ENCODE results near the gene HP. TPM values are rescaled to one million over a fixed set of nuclear protein-coding genes. Genes with fewer than 3 reads are reported as not detected.

The HP gene
- total and polyA plus RNA-seq, 2 donors (not counting 1 experiment from before 2014, with no cell fraction given) = not detected

- 100% methylated on average over 3 of the region's 10 CpGs for WGBS (ENCODE audit: insufficient coverage)
- ChIA-PET POLR2A (no interaction called here), CTCF (no interaction called here)
- H3K4me1 Mint-ChIP-seq = no peaks in the 10 kb centered on the region
- H3K27me3 ChIP-seq (replicated peaks in 1 of 4; ENCODE audit: control extremely low read depth in 1 of 4, control insufficient read depth in 3 of 4, insufficient read depth in 4 of 4, low read length in 3 of 4) = no peaks in the 10 kb centered on the region
- ATAC-seq (ENCODE audit: low read depth) (no peak), DNase-seq (no peak)
- H3K27me3 Mint-ChIP-seq = no peaks in the 10 kb centered on the region
- H3K27ac ChIP-seq (ENCODE audit: low read length in 2 of 2) = no peak overlapping the region
- peaks cover 3% of the 10 kb centered on the region for H3K9me3 Mint-ChIP-seq (ENCODE audit: insufficient read depth)
- intact Hi-C loops (cut with micrococcal nuclease) = no loop called here
- H3K9ac ChIP-seq (ENCODE audit: low read length) = no peak overlapping the region
- no peak overlapping the region for H3K4me3 Mint-ChIP-seq
- H3K4me1 ChIP-seq (ENCODE audit: control insufficient read depth in 2 of 2, insufficient read depth in 2 of 2, low read length in 2 of 2) = no peaks in the 10 kb centered on the region
- peaks cover 16 to 42% of the 10 kb centered on the region in 2 experiments for H3K36me3 ChIP-seq (replicated peaks in 1 of 2; ENCODE audit: control extremely low read depth in 1 of 2, control insufficient read depth in 1 of 2, extremely low read depth in 1 of 2, insufficient read depth in 2 of 2, low read length in 1 of 2)
- no peak overlapping the region for H3K27ac Mint-ChIP-seq
- H4K20me1 ChIP-seq (ENCODE audit: control insufficient read depth, insufficient read depth, low read length, poor library complexity, severe bottlenecking) = no peaks in the 10 kb centered on the region
- no peak overlapping the region for H2AFZ ChIP-seq (ENCODE audit: insufficient read depth, low read depth, low read length, poor library complexity, severe bottlenecking)
- H3K4me2 ChIP-seq (replicated peaks; ENCODE audit: low read depth, low read length, poor library complexity, severe bottlenecking) = no peak overlapping the region
- TF ChIP-seq EZH2 (IDR thresholded peaks at IDR 0.05; ENCODE audit: borderline replicate concordance, insufficient read depth, low read depth, low read length, poor library complexity, severe bottlenecking) = no peak
- no peak for TF ChIP-seq CTCF (IDR thresholded peaks at IDR 0.05)
- H3K79me2 ChIP-seq (ENCODE audit: control insufficient read depth, insufficient read depth, low read length) = no peaks in the 10 kb centered on the region
- H3K4me3 ChIP-seq (ENCODE audit: control extremely low read depth in 1 of 5, extremely low read depth in 1 of 5, insufficient read depth in 1 of 5, low read depth in 2 of 5, low read length in 4 of 5) = no peak overlapping the region
- H3K9me3 ChIP-seq (ENCODE audit: control extremely low read depth in 1 of 3, control insufficient read depth in 2 of 3, insufficient read depth in 1 of 3, low read length in 2 of 3) = peaks cover 4 to 10% (median 9%) of the 10 kb centered on the region in 3 donors
Measured at GRCh38 chr16:72084445-72084844, 30.1 kb downstream of the HP start.

GRCh38 chr16:72085002-72085401 lies 30.7 kb downstream of the HP start:
- WGBS (ENCODE audit: insufficient coverage) = 100% methylated on average over 2 of the region's 2 CpGs
- POLR2A ChIA-PET = no interaction called here
- H2AFZ ChIP-seq (ENCODE audit: insufficient read depth, low read depth, low read length, poor library complexity, severe bottlenecking) = no peak overlapping the region
- no peaks in the 10 kb centered on the region for H3K4me1 ChIP-seq (ENCODE audit: control insufficient read depth in 2 of 2, insufficient read depth in 2 of 2, low read length in 2 of 2)
- no peak for ATAC-seq (ENCODE audit: low read depth)
- no peak overlapping the region for H3K4me3 ChIP-seq (ENCODE audit: control extremely low read depth in 1 of 5, extremely low read depth in 1 of 5, insufficient read depth in 1 of 5, low read depth in 2 of 5, low read length in 4 of 5)
- H3K79me2 ChIP-seq (ENCODE audit: control insufficient read depth, insufficient read depth, low read length) = no peaks in the 10 kb centered on the region
- no peak for TF ChIP-seq EZH2 (IDR thresholded peaks at IDR 0.05; ENCODE audit: borderline replicate concordance, insufficient read depth, low read depth, low read length, poor library complexity, severe bottlenecking)
- TF ChIP-seq CTCF (IDR thresholded peaks at IDR 0.05) = no peak
- intact Hi-C loops (cut with micrococcal nuclease) = no loop called here
- Mint-ChIP-seq H3K9me3 (ENCODE audit: insufficient read depth) (peaks cover 3% of the 10 kb centered on the region), H3K27ac (no peak overlapping the region), H3K27me3 (no peaks in the 10 kb centered on the region), H3K4me3 (no peak overlapping the region), H3K4me1 (no peaks in the 10 kb centered on the region)
- no peak overlapping the region for H3K9ac ChIP-seq (ENCODE audit: low read length)
- CTCF ChIA-PET = no interaction called here
- H3K27me3 ChIP-seq (replicated peaks in 1 of 4; ENCODE audit: control extremely low read depth in 1 of 4, control insufficient read depth in 3 of 4, insufficient read depth in 4 of 4, low read length in 3 of 4) = no peaks in the 10 kb centered on the region
- no peak for DNase-seq
- H3K9me3 ChIP-seq (ENCODE audit: control extremely low read depth in 1 of 3, control insufficient read depth in 2 of 3, insufficient read depth in 1 of 3, low read length in 2 of 3) = peaks cover 4 to 10% (median 9%) of the 10 kb centered on the region in 3 donors
- no peaks in the 10 kb centered on the region for H4K20me1 ChIP-seq (ENCODE audit: control insufficient read depth, insufficient read depth, low read length, poor library complexity, severe bottlenecking)
- H3K36me3 ChIP-seq (replicated peaks in 1 of 2; ENCODE audit: control extremely low read depth in 1 of 2, control insufficient read depth in 1 of 2, extremely low read depth in 1 of 2, insufficient read depth in 2 of 2, low read length in 1 of 2) = peaks cover 16 to 48% of the 10 kb centered on the region in 2 experiments
- H3K27ac ChIP-seq (ENCODE audit: low read length in 2 of 2) = no peak overlapping the region
- H3K4me2 ChIP-seq (replicated peaks; ENCODE audit: low read depth, low read length, poor library complexity, severe bottlenecking) = no peak overlapping the region
